HG02938 (cell line): ENCODE data around the gene SEC14L5.
"Not testable (repeated sequence)": the region's sequence is repeated elsewhere in the genome, so short reads cannot be mapped to it uniquely, and the experiment has no call there.

ENCODE experiments used
- ATAC-seq: cut with Tn5 transposase; IDR thresholded peaks from one replicate; pipeline ENCODE4 v1.9.1; 2021; ENCODE audit warnings: mild to moderate bottlenecking, moderate library complexity; ENCODE audit not compliant: unreplicated experiment

SEC14L5 gene

GRCh38 chr16:5032748-5033167 is 74.6 kb downstream of the SEC14L5 start:
- no peak for ATAC-seq

GRCh38 chr16:5033256-5034166 is 75.4 kb downstream of the SEC14L5 start, which contains the start of gene NAGPA:
NAGPA (minus strand) TSS chr16:5033935; CDS start chr16:5033914, 21 bp downstream.
- peak; percentile 86 for ATAC-seq

- no peak for ATAC-seq
Observed at GRCh38 chr16:5034167-5034523, 76.0 kb downstream of the SEC14L5 start.

- no peak for ATAC-seq
Observed at GRCh38 chr16:5035909-5036227, 77.7 kb downstream of the SEC14L5 start.

GRCh38 chr16:5036228-5037156 is 78.4 kb downstream of the SEC14L5 start:
- ATAC-seq: no peak

- no peak for ATAC-seq
Observed at GRCh38 chr16:5040451-5040850, 82.3 kb downstream of the SEC14L5 start.

GRCh38 chr16:5041600-5042133 is 83.5 kb downstream of the SEC14L5 start:
- peak; percentile 82 for ATAC-seq

- ATAC-seq: no peak
Observed at GRCh38 chr16:5042574-5043171, 84.5 kb downstream of the SEC14L5 start.

- ATAC-seq: no peak
Observed at GRCh38 chr16:5044011-5044540, 85.9 kb downstream of the SEC14L5 start.

- not testable (repeated sequence) for ATAC-seq
Observed at GRCh38 chr16:5044581-5044980, 86.5 kb downstream of the SEC14L5 start.

- no peak for ATAC-seq
Observed at GRCh38 chr16:5045499-5046115, 87.5 kb downstream of the SEC14L5 start.

- no peak for ATAC-seq
Observed at GRCh38 chr16:5046914-5047313, 88.8 kb downstream of the SEC14L5 start.

- no peak for ATAC-seq
Observed at GRCh38 chr16:5054876-5055865, 97.0 kb downstream of the SEC14L5 start.

- ATAC-seq: no peak
Observed at GRCh38 chr16:5056352-5056751, 98.2 kb downstream of the SEC14L5 start.

GRCh38 chr16:5058476-5058875 is 100.3 kb downstream of the SEC14L5 start:
- no peak for ATAC-seq

- no peak for ATAC-seq
Observed at GRCh38 chr16:5059386-5060072, 101.4 kb downstream of the SEC14L5 start.

- no peak for ATAC-seq
Observed at GRCh38 chr16:5060073-5060641, 102.0 kb downstream of the SEC14L5 start.

- no peak for ATAC-seq
Observed at GRCh38 chr16:5062051-5062450, 103.9 kb downstream of the SEC14L5 start.
